Measurements from ENCODE around the gene KIF21B.

Gene KIF21B

GRCh38 chr1:201016943-201017827, 6.3 kb downstream of the KIF21B start:
- no peak overlapping the region for H3K27ac Mint-ChIP-seq
- H3K4me1 Mint-ChIP-seq, result peaks cover 98% of the 10 kb centered on the region
- no peak for ATAC-seq
- no peak for DNase-seq (ENCODE audit: low spot score in 2 of 2)
- H3K36me3 Mint-ChIP-seq, result peaks cover 44% of the 10 kb centered on the region
- no peaks in the 10 kb centered on the region for H3K9me3 Mint-ChIP-seq
- peak overlapping the region; percentile 99 for H3K4me3 Mint-ChIP-seq

- peak overlapping the region; percentile 99 for H3K4me3 Mint-ChIP-seq
- H3K36me3 Mint-ChIP-seq, result peaks cover 53% of the 10 kb centered on the region
- no peaks in the 10 kb centered on the region for H3K9me3 Mint-ChIP-seq
- peaks cover 98% of the 10 kb centered on the region for H3K4me1 Mint-ChIP-seq
- ATAC-seq (no peak), DNase-seq (ENCODE audit: low spot score in 2 of 2) (no peak)
- no peak overlapping the region for H3K27ac Mint-ChIP-seq
Observed at GRCh38 chr1:201016211-201016651, 7.3 kb downstream of the KIF21B start.

GRCh38 chr1:201015551-201016091, 7.9 kb downstream of the KIF21B start:
- peak overlapping the region; percentile 99 for H3K4me3 Mint-ChIP-seq
- ATAC-seq (peak; percentile 57), DNase-seq (ENCODE audit: low spot score in 2 of 2) (no peak)
- no peak overlapping the region for H3K27ac Mint-ChIP-seq
- H3K4me1 Mint-ChIP-seq, result peaks cover 94% of the 10 kb centered on the region
- H3K9me3 Mint-ChIP-seq, result no peaks in the 10 kb centered on the region
- peaks cover 49% of the 10 kb centered on the region for H3K36me3 Mint-ChIP-seq

- ATAC-seq (no peak), DNase-seq (ENCODE audit: low spot score in 2 of 2) (no peak)
- Mint-ChIP-seq H3K4me1 (peaks cover 86% of the 10 kb centered on the region), H3K9me3 (no peaks in the 10 kb centered on the region), H3K36me3 (peaks cover 41% of the 10 kb centered on the region), H3K4me3 (peak overlapping the region; percentile 99), H3K27ac (no peak overlapping the region)
Observed at GRCh38 chr1:201014816-201015200, 8.7 kb downstream of the KIF21B start.

- Mint-ChIP-seq H3K4me1 (peaks cover 80% of the 10 kb centered on the region), H3K27ac (no peak overlapping the region), H3K9me3 (no peaks in the 10 kb centered on the region), H3K4me3 (peak overlapping the region; percentile 99), H3K36me3 (peaks cover 36% of the 10 kb centered on the region)
- no peak for ATAC-seq
- no peak for DNase-seq (ENCODE audit: low spot score in 2 of 2)
Observed at GRCh38 chr1:201013991-201014815, 9.3 kb downstream of the KIF21B start.

- H3K36me3 Mint-ChIP-seq, result peaks cover 37% of the 10 kb centered on the region
- DNase-seq (ENCODE audit: low spot score in 2 of 2), result no peak
- no peaks in the 10 kb centered on the region for H3K9me3 Mint-ChIP-seq
- H3K4me3 Mint-ChIP-seq, result peak overlapping the region; percentile 56
- H3K4me1 Mint-ChIP-seq, result peaks cover 71% of the 10 kb centered on the region
- no peak overlapping the region for H3K27ac Mint-ChIP-seq
- ATAC-seq, result peak; percentile 85
Observed at GRCh38 chr1:201013031-201013485, 10.5 kb downstream of the KIF21B start.

- Mint-ChIP-seq H3K9me3 (no peaks in the 10 kb centered on the region), H3K4me1 (peaks cover 56% of the 10 kb centered on the region), H3K27ac (no peak overlapping the region), H3K36me3 (peaks cover 31% of the 10 kb centered on the region), H3K4me3 (peak overlapping the region; percentile 30)
- ATAC-seq, result no peak
- no peak for DNase-seq (ENCODE audit: low spot score in 2 of 2)
Observed at GRCh38 chr1:201011616-201012015, 11.9 kb downstream of the KIF21B start.

- H3K27ac Mint-ChIP-seq, result no peak overlapping the region
- no peak overlapping the region for H3K4me3 Mint-ChIP-seq
- ATAC-seq, result no peak
Observed at GRCh38 chr1:201009962-201010645, 13.4 kb downstream of the KIF21B start.

GRCh38 chr1:201008666-201009360, 14.7 kb downstream of the KIF21B start:
- Mint-ChIP-seq H3K9me3 (no peaks in the 10 kb centered on the region), H3K36me3 (peaks cover 24% of the 10 kb centered on the region), H3K27ac (no peak overlapping the region), H3K4me1 (peaks cover 28% of the 10 kb centered on the region), H3K4me3 (no peak overlapping the region)
- DNase-seq (ENCODE audit: low spot score in 2 of 2) (no peak), ATAC-seq (no peak)

More at GRCh38 chr1:201009962-201010645, 13.4 kb downstream of the KIF21B start:
- peaks cover 24% of the 10 kb centered on the region for H3K36me3 Mint-ChIP-seq
- no peaks in the 10 kb centered on the region for H3K9me3 Mint-ChIP-seq
- H3K4me1 Mint-ChIP-seq, result peaks cover 41% of the 10 kb centered on the region
- DNase-seq (ENCODE audit: low spot score in 2 of 2), result no peak

- Mint-ChIP-seq H3K36me3 (peaks cover 17% of the 10 kb centered on the region), H3K4me3 (no peak overlapping the region), H3K4me1 (peaks cover 23% of the 10 kb centered on the region), H3K9me3 (no peaks in the 10 kb centered on the region), H3K27ac (no peak overlapping the region)
- no peak for ATAC-seq
- DNase-seq (ENCODE audit: low spot score in 2 of 2), result no peak
Observed at GRCh38 chr1:201007481-201007880, 16.0 kb downstream of the KIF21B start.

GRCh38 chr1:201006450-201006849, 17.1 kb downstream of the KIF21B start:
- Mint-ChIP-seq H3K4me3 (no peak overlapping the region), H3K27ac (no peak overlapping the region), H3K4me1 (peaks cover 18% of the 10 kb centered on the region), H3K9me3 (no peaks in the 10 kb centered on the region), H3K36me3 (peaks cover 7% of the 10 kb centered on the region)
- ATAC-seq, result no peak
- DNase-seq (ENCODE audit: low spot score in 2 of 2), result no peak

- Mint-ChIP-seq H3K9me3 (no peaks in the 10 kb centered on the region), H3K4me1 (peaks cover 14% of the 10 kb centered on the region), H3K4me3 (no peak overlapping the region), H3K36me3 (peaks cover 6% of the 10 kb centered on the region), H3K27ac (no peak overlapping the region)
- DNase-seq (ENCODE audit: low spot score in 2 of 2) (no peak), ATAC-seq (peak; percentile 58)
Observed at GRCh38 chr1:201004732-201005131, 18.8 kb downstream of the KIF21B start.

- peaks cover 4% of the 10 kb centered on the region for H3K36me3 Mint-ChIP-seq
- no peaks in the 10 kb centered on the region for H3K9me3 Mint-ChIP-seq
- no peak for ATAC-seq
- peaks cover 19% of the 10 kb centered on the region for H3K4me1 Mint-ChIP-seq
- no peak for DNase-seq (ENCODE audit: low spot score in 2 of 2)
- no peak overlapping the region for H3K27ac Mint-ChIP-seq
- no peak overlapping the region for H3K4me3 Mint-ChIP-seq
Observed at GRCh38 chr1:201004154-201004553, 19.4 kb downstream of the KIF21B start.

GRCh38 chr1:201002510-201002909, 21.0 kb downstream of the KIF21B start:
- peaks cover 19% of the 10 kb centered on the region for H3K4me1 Mint-ChIP-seq
- H3K9me3 Mint-ChIP-seq, result no peaks in the 10 kb centered on the region
- peak overlapping the region; percentile 86 for H3K27ac Mint-ChIP-seq
- H3K4me3 Mint-ChIP-seq, result no peak overlapping the region
- peak; percentile 77 for ATAC-seq
- no peaks in the 10 kb centered on the region for H3K36me3 Mint-ChIP-seq
- DNase-seq (ENCODE audit: low spot score in 2 of 2), result no peak
